MV-4-11 (cell line): ENCODE measurements around the gene SYNGAP1.

Experiments
- DNase-seq: peaks from one replicate; lab custom pipeline; 2025; lab: John Stamatoyannopoulos, UW

SYNGAP1 gene

GRCh38 chr6:33421344-33421643 is 1.4 kb downstream of the SYNGAP1 start:
- no peak for DNase-seq

- DNase-seq = no peak
Measured at GRCh38 chr6:33423777-33424176, 3.9 kb downstream of the SYNGAP1 start.

- no peak for DNase-seq
Measured at GRCh38 chr6:33424855-33425667, 5.2 kb downstream of the SYNGAP1 start.

DNA sequence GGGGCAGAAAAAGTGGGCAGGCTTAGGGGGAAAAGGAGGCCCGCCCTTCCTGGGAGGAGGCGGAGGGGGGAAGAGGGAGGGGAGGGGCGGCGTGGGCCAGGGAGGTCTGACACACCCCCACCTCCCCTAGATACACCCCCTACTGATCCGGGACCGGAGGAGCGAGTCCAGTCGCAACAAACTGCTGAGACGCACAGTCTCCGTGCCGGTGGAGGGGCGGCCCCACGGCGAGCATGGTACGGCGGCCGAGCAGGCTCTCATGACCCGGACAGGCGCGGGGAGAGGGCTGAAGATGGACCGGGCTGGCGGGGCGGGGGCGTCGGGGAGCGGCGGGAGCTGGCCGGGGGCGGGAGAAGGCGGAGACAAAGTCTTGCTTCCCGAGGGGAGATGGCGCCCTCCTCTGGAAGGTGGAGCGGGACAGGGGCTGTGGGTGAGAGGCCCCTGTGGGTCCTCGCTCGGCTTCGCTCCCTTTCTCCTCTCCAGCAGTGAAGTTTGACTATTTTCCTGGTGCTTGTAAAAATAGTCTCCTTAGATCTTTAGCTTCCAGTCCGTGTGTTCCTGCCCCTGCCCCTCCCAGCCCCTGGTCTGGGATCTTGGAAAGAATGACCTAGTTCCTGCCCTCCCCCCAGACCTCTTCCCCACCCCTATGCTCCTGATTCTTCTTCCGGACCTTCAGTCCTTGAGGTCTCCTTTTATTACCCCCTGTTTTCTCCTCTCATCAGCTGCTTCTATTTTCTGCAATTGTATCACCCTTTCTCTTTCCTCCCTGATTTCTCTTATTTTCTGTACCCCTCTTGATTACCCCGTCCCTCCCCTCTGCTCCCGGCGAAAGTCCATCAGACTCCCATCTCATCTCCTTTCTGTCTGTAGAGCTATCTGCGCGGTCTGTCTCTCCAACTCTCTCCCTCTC is 6.1 kb downstream of the SYNGAP1 start:
- peak; percentile 70 for DNase-seq

- DNase-seq = no peak
Measured at GRCh38 chr6:33426590-33427511, 7.0 kb downstream of the SYNGAP1 start.

- peak; percentile 23 for DNase-seq
Measured at GRCh38 chr6:33427585-33428223, 7.8 kb downstream of the SYNGAP1 start.

DNA sequence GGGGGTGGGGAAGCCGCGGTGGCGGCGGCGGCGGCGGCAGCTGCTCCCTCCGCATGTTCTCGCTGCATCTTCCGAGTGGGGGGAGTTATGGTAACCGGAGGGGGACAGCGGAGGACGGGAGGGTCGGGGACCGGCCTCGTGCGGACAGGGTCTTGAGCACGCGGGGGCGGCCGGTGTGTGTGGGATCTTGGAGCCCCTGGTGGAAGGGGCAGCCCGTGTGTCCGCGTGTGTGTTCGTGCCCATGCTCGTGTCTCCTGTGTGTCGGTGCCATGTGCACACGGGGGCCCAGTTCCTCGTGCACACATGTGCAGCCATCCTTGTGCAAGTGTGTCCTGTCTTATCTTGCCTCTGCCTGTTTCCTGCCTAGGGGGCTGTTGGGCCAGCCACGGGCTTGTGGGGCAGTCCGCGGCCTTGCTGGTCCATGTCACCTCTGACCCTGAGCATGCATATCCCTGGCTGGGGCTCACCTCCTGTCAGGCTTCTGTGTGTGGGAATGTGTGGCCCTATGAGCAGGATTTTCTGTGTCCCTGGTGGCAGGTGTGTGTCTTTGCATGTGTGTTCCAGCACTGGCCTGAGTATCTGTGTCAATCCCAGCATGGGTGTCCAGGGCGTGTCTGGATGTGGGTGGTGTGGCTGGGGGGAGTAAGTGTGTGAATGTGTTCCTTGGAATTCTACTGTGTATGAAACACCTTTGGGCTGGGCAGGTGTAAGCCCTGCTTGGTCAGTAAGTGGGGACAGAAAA is 8.5 kb downstream of the SYNGAP1 start:
- DNase-seq = peak; percentile 49

- no peak for DNase-seq
Measured at GRCh38 chr6:33428966-33429749, 9.3 kb downstream of the SYNGAP1 start.

DNA sequence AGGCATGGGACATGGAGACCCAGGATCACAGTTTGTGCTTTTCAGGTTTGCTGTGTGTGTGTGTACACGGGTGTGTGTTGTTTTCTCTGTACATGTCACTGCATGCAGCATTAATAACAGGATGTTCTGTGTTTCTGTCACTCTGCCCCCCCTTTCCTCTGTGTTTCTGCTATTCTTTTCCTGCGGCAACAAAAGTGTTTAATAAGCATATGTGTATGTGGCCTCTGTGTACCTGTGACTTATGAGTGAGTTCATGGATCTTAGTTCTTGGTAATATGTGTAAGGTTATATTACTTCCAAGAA is 9.8 kb downstream of the SYNGAP1 start:
- DNase-seq = no peak

GRCh38 chr6:33430334-33430733 is 10.5 kb downstream of the SYNGAP1 start:
- no peak for DNase-seq

GRCh38 chr6:33430991-33431879 is 11.4 kb downstream of the SYNGAP1 start:
- DNase-seq = peak; percentile 58

DNA sequence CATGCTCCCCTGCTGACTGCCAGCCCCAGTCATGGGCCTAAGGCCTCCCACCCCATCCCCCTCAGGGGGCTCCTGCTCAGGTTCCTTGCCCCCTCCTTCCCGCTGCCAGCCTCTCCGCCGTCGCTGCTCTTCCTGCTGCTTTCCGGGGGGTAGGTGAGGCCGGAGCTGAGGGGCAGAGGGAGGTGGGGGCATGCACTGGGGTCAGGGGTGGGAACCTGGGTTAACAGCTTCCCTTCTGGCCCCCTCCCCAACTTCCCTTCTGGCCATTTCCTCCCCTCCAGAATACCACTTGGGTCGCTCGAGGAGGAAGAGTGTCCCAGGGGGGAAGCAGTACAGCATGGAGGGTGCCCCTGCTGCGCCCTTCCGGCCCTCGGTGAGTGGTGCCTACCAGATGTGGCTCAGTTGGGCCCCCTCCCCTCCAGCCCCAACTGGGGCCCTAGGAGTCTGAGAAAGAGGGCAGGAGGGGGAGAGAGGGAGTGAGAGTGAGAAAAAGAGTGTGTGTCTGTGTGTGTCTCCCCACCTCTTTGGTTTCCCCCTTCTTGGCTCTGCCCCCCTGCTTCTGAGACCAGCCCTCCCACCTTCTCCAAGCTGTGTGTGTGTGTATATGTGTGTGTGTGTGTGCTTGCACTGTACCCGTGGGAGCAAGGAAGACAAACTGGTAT is 12.1 kb downstream of the SYNGAP1 start:
- no peak for DNase-seq

DNA sequence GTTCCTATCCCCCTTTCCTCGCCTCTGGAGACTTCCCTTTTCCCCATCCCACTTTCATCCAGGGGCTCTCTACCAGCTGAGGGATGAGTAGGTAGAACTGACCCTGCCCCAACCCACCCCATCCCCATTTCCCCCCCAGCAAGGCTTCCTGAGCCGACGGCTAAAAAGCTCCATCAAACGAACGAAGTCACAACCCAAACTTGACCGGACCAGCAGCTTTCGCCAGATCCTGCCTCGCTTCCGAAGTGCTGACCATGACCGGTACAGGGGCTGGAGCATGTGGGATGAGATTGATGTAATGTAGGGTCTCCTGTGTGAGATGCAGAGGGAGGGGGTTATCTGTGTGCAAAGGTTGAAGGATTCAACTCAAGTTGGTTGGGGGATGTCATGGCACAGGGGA is 12.7 kb downstream of the SYNGAP1 start:
- no peak for DNase-seq

DNA sequence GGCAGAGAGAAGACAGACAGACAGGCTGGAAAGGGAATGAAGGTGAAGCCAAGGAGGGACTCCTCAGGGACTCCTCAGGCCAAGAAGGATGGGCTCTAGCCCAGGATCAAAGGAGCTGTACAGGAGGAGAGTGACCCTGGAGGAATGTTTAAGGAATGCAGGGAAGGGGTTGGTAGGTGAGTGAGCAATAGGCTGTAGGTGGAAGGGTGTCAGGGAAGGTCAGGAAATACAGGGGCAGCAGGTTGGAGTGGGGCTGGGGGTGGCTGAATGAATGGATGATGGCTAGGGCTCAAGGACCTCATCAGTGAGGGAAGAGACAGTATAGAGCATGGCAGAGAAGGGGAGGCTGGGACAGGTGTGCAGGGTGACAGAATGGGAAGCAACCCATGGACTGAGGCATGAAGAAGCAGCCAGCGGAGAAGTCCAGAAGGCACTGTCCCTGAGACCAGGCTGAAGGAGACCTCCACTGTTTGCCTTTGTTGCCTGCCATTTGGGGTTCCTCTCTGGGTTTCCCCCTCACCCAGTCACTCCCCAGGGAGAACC is 13.2 kb downstream of the SYNGAP1 start:
- no peak for DNase-seq

- DNase-seq = no peak
Measured at GRCh38 chr6:33433544-33434191, 13.8 kb downstream of the SYNGAP1 start.

DNA sequence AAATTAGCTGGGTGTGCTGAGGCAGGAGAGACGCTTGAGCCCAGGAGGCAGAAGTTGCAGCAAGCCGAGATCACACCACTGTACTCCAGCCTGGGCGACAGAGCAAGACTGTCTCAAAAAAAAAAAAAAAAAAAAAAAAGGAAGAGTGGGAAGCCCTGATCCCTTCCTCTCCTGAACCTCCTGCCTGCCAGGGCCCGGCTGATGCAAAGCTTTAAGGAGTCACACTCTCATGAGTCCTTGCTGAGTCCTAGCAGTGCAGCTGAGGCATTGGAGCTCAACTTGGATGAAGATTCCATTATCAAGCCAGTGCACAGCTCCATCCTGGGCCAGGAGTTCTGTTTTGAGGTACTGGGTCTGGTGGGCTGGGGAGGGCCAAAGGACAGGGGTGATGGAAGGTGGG is 15.1 kb downstream of the SYNGAP1 start:
- no peak for DNase-seq

DNA sequence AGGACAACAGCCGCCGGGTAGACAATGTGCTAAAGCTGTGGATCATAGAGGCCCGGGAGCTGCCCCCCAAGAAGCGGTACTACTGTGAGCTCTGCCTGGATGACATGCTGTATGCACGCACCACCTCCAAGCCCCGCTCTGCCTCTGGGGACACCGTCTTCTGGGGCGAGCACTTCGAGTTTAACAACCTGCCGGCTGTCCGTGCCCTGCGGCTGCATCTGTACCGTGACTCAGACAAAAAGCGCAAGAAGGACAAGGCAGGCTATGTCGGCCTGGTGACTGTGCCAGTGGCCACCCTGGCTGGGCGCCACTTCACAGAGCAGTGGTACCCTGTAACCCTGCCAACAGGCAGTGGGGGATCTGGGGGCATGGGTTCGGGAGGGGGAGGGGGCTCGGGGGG is 17.8 kb downstream of the SYNGAP1 start:
- no peak for DNase-seq
